Measurements from ENCODE around the gene LMO1. TPM values are rescaled to one million over a fixed set of nuclear protein-coding genes. Genes with fewer than 3 reads are reported as not detected.

Gene LMO1
- total and polyA plus RNA-seq, 2 of the 13 experiments (the other 11 are each of a cell fraction or from before 2014, with no cell fraction given): not detected

- FAIRE-seq: peak; percentile 15
- Histone ChIP-seq H3K4me2 (ENCODE audit: low read depth, low read length) (no peak overlapping the region), H2AFZ (ENCODE audit: low read length) (no peak overlapping the region), H4K20me1 (ENCODE audit: insufficient read depth, low read length) (no peaks in the 10 kb centered on the region), H3K9ac (ENCODE audit: insufficient read depth, low read depth, low read length) (no peak overlapping the region), H3K27me3 (ENCODE audit: control insufficient read depth in 1 of 2, insufficient read depth in 2 of 2, low read length in 2 of 2) (peaks cover 0 to 29% of the 10 kb centered on the region in 2 experiments; a peak in 4 of 5 replicates), H3K4me1 (ENCODE audit: insufficient read depth, low read length) (no peaks in the 10 kb centered on the region), H3K4me3 (replicated peaks in 1 of 3; ENCODE audit: insufficient read depth in 1 of 3, low read depth in 2 of 3, low read length in 3 of 3) (no peak overlapping the region), H3K9me3 (ENCODE audit: low read length) (no peaks in the 10 kb centered on the region), H3K79me2 (ENCODE audit: insufficient read depth, low read length) (no peaks in the 10 kb centered on the region), H3K36me3 (replicated peaks in 1 of 2; ENCODE audit: control insufficient read depth in 1 of 2, insufficient read depth in 2 of 2, low read length in 2 of 2) (no peaks in the 10 kb centered on the region), H3K27ac (ENCODE audit: extremely low read length, insufficient read depth, low read length) (no peak overlapping the region)
- in situ Hi-C loops (cut with HindIII; ENCODE audit: extremely low pct_ligation_motif_present, low pct_unique_long_range_greater_than_20kb) (loop anchor here (5.0 kb wide), 2 partner anchors 37 to 342 kb away; partner anchors contain the start of gene LMO1), intact Hi-C loops (cut with micrococcal nuclease; ENCODE audit: unreplicated experiment) (loop anchor here (1.0 kb wide), 2 partner anchors 39 to 341 kb away; no protein-coding TSS in a partner anchor)
- peak; percentile 86 for ATAC-seq
- DNase-seq (ENCODE audit: low spot score): peak; percentile 39
- ChIA-PET POLR2A (no interaction called here), CTCF (ENCODE audit: low intra/inter-chr PET ratio, low total read pairs) (interaction anchor here (2.1 to 2.3 kb wide), 2 partner anchors 38 to 341 kb away, joined by 12 to 16 read pairs; partner anchors contain the start of gene LMO1)
- no TSS peak for BruUV-seq (replicated peaks)
- 3% methylated on average over 5 of the region's 8 CpGs for WGBS (ENCODE audit: low lambda C conversion rate)
- TF ChIP-seq SMC3 (IDR thresholded peaks at IDR 0.05; ENCODE audit: low read length): peak; percentile 77
- TF ChIP-seq ZNF207 (IDR thresholded peaks at IDR 0.05; ENCODE audit: borderline replicate concordance): no peak
- no peak for TF ChIP-seq HNF4G (IDR thresholded peaks at IDR 0.05; ENCODE audit: borderline replicate concordance, low read depth, low read length)
- TF ChIP-seq HNF4G (CRISPR knock-in tag; IDR thresholded peaks at IDR 0.05; ENCODE audit: borderline replicate concordance, low read depth): no peak
- peak; percentile 92 for TF ChIP-seq CTCF (CRISPR knock-in tag; IDR thresholded peaks at IDR 0.05)
- no peak for TF ChIP-seq TOPORS (CRISPR knock-in tag; IDR thresholded peaks at IDR 0.05)
- TF ChIP-seq MIER2 (CRISPR knock-in tag; IDR thresholded peaks at IDR 0.05): no peak
- TF ChIP-seq SYNCRIP (IDR thresholded peaks at IDR 0.05; ENCODE audit: insufficient read depth, low read depth, low read length): no peak
- 0 out of 2 replicates have a peak, but pooled peaks have one; percentile 34 for TF ChIP-seq ZNF574 (CRISPR knock-in tag; IDR thresholded peaks at IDR 0.05)
- 0 out of 2 replicates have a peak, but pooled peaks have one; percentile 38 for TF ChIP-seq ARNT2 (CRISPR knock-in tag; IDR thresholded peaks at IDR 0.05; ENCODE audit: low read depth)
- TF ChIP-seq RAD21 (CRISPR knock-in tag; IDR thresholded peaks at IDR 0.05): peak; percentile 79
- TF ChIP-seq ZBTB7B (CRISPR knock-in tag; IDR thresholded peaks at IDR 0.05): 0 out of 2 replicates have a peak, but pooled peaks have one; percentile 39
- peak; percentile 86 for TF ChIP-seq STAG1 (CRISPR knock-in tag; IDR thresholded peaks at IDR 0.05)
- peak; percentile 10; the same call in 1 of the 2 replicates for TF ChIP-seq ZNF687 (CRISPR knock-in tag; IDR thresholded peaks at IDR 0.05)
- no peak for TF ChIP-seq THAP11 (CRISPR knock-in tag; IDR thresholded peaks at IDR 0.05)
- TF ChIP-seq NFKB2 (CRISPR knock-in tag; IDR thresholded peaks at IDR 0.05; ENCODE audit: borderline replicate concordance): 0 out of 2 replicates have a peak, but pooled peaks have one; percentile 28
Measured at GRCh38 chr11:8225589-8226036, 38.1 kb downstream of the LMO1 start.

Data from HepG2 (cell line).